GM21825 (cell line): ENCODE results near the gene SUDS3.
"Not testable (repeated sequence)": the region's sequence is repeated elsewhere in the genome, so short reads cannot be mapped to it uniquely, and the experiment has no call there.

Experiments used
- ATAC-seq: cut with Tn5 transposase; IDR thresholded peaks from one replicate; pipeline ENCODE4 v1.9.1; 2021; ENCODE audit warnings: mild to moderate bottlenecking, moderate library complexity; ENCODE audit not compliant: unreplicated experiment

Gene SUDS3

DNA sequence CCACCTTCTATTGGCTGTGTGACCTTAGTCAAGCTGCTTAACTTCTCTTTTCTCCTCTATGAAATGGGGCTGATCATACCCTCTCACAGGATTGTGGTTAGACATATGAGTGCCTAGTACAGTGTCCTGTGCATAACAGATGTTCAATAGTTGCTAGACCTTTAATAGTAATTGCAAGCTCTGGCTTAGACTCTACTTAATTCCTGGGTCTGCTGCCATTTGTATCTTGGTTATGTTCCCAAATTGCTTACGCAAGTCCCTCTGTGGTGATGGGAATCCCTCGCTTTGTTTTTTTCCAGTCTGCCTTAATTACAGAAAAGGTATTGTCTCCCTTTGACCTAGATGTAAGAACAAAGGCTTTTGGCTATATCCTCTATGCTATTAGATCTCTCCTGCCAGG is 15.1 kb downstream of the SUDS3 start:
- no peak for ATAC-seq

DNA sequence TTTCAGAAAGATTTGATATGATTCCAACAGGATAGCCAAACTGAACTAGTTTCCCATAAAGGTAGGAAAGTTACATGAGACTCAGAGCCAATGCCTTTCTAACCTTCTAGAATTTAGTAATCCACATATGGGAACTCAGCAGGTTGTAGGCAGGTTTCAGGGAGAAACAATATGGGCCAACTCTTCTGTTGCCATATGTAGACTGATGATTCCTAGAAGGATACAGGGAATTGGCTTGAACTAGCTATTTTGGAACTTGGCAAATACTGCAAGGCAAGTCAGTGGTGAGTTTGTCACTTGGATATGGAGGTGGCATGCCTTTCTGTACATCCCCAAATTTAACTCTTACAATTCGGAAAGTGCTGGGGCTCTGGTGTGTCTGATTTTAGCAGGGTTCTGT is 15.5 kb downstream of the SUDS3 start:
- no peak for ATAC-seq

DNA sequence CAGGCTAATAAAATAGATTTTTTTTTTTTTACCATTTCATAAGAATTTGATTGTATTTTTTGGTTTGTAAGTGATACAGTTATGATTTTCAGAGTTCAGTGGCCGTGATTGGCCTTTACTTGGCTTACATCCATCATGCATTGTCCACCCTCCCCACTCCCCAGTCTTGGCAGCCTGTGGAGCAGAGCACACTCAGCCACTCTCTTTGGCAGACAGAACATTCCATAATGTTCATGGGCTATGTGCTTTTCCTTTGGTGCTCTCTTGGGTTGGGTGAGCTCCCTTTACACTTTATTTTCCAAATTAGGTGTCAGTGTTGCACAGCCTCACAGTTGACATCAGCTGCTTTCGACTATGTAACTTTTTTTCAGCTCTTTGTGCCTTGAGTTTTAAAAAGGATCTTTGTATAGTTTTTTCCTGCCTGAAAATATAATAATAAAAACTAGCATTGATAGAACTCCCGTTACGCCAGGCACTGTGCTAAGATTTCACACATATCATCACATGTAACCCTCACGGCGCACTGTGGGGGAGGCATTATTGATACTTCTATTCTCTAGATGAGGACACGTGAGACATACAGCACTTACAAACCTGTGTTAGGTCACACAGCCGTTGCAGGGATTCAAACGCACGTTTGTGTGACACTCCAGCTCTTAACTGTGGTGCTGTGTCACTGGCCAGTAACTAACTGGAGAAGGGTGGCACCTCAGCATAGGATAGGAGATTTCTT is 21.5 kb downstream of the SUDS3 start:
- ATAC-seq, result no peak

DNA sequence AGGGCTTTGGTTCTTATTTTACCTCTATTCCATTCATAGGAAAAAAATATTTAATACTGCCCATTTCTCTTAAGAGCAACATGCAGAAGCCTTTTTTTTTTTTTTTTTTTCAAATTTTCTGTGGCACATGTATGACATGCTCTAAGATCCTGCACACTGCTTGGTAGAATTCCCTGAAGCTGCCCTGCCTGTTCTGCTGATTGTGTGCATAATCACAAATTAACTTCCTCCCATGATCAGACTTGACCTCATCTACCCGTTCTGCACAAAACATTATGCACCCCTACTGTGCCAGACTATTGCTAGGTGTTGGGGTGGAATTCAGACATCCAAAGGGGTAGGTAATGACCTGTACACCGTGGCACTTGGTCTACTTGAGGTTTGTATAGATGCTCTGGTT is 22.2 kb downstream of the SUDS3 start:
- ATAC-seq, result no peak

DNA sequence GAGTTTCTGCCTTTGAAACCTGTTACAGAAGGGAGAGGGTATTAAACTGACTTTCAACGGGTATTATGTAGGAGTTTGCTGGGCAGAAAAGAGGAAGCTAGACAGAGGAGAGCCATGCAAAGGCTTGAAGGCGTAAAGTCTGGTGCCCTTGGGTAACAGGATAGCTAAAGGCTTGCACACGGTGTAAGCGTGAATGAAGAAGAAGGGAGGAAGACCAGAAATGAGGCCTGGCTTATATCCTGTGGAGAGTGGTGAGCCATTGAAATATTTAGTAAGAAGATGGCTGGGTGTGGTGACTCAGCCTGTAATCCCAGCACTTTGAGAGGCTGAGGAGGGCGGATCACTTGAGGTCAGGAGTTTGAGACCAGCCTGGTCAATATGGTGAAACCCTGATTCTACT is 22.6 kb downstream of the SUDS3 start:
- no peak for ATAC-seq

DNA sequence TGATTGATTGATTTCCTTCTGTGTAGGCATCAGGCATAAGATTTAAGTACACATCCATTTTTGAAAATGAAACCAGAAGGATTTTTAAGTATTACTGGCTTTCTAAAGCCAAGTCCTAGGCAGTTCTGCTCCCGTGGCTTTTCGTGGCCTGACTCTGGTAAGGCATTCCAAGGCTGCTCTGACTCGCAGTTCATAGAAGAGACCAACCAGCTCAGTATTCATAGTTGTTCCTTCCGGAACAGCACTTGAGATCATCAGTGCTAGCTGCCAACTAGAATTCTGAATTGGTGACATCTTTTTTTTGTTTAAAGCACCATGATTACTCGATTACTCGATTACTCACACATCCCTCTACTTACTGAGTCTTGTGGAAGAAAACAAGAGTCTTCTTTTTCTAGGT is 25.9 kb downstream of the SUDS3 start:
- ATAC-seq, result no peak

DNA sequence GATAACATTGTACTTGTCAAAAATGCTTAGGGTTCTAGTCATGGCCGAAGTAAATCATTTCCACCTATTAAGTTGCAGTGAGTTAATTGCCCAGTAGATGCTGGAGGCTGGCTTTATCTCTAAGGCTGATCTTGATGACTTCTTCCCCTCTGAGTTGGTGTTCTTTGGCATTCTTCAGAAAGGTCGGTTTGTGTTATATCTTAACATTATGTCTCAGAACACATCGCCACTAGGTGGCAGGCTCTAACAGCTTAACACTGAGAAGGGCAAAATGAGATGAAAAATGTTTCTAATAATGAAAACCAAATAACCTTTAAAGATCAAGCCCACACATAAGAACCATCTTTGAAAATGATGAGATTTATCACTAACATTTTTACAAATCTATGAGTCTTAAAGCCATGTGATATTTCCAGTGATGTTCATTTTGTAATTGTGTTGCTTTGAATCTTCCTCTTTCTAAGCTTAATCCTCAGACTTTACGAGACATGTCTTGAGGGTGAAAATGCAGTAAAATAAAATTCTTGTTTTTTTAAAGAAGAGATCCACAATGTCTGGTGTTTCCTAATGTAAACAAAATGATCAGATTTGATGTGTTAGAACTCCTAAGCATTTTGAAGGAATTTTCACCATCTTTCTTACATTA is 28.6 kb downstream of the SUDS3 start:
- ATAC-seq, result no peak

DNA sequence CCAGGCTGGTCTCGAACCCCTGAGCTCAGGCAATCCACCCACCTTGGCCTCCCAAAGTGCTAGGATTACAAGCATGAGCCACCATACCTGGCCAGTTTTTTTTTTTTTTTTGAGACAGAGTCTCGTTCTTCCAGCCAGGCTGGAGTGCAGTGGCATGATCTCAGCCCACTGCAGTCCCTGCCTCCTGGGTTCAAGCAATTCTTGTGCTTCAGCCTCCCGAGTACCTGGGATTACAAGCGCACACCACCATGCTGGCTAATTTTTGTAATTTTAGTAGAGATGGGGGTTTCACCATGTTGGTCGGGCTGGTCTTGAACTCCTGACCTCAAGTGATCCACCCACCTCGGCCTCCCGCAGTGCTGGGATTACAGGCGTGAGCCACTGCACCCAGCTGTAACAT is 31.9 kb downstream of the SUDS3 start:
- not testable (repeated sequence) for ATAC-seq

DNA sequence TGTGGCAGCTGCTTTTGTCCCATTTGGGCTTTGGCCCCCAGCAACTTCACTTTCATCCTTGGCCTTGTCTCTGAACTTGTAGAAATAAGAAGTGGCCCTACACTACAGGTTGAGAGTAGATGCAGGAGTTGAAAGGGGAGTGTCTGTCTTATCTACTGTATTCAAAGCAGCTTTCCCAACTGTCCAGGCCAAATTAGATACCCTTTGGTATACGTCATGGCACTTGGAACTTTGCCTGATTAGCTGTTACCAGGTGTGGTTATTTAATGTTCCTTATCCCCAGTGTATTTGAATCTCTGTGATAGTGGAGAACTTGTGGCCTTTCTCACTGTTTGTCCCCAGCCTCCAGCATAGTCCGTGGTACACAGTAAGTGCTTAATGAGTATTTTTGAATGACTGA is 33.5 kb downstream of the SUDS3 start:
- ATAC-seq, result no peak

DNA sequence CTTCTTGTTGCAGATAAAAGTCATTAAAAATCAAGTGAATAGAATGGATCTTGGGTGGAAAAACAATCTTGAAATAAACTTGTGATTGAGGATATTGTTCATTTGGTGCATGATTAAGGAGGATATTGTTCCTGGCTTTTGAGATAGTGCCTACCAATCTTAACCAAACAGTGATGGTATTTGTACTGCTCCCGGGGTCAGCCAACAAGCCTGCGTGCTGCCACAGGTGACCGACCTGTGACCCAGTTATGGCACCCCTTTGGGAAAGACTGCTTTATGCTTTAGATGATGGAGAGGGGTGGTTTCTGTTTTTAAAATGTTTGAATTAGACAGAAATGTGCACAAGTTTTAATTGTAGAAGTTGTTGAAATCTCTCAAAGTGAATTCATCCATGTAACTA is 41.6 kb downstream of the SUDS3 start:
- no peak for ATAC-seq

DNA sequence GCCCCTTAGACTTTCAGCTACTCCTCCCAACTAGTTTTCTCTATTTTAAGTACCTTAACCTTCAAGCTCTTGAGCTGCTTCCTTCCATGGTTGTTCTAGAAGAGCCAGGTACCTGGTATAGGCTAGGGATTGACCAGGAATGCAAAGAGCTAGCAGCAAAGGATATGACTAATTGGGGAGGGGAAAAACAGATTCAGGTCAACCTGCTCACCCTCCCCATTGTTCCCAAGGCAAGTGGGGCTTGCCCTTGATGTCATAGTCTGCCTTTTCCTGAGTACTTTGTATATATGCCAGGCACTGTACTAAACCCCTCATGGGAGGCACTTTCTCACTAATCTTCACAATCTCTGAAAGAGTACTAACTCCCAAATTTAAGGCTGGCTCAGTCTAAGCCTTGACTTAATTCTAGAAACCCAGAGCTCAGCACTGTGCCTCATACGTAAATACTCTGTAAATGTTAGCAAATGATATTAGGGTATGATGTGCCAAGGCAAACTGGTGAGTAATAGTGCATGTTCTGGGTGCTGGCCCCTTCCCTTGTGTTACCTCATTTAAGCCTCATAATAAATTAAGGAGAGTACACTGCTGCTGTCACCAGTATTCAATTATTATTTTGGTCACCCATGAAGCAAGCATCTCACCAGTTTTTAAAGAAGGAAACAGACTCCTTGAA is 42.2 kb downstream of the SUDS3 start:
- ATAC-seq, result no peak

DNA sequence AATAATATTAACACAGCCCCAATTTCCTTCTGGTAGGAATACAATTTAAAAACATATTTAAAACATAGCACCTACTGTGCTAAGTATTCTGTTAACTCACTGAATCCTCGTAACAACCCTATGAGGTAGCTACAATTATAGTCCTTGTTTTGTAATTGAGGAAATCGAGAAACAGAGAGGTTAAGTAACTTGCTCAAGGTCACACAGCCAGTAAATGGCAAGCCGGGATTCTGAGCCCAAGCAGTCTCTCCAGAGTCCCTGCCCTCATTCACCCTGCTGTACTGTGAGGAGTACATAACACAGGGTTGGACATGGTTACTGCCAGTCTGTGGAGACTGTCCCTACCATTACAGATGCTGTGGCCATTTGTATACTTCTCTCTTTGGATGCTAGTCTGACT is 44.3 kb downstream of the SUDS3 start:
- ATAC-seq, result no peak

DNA sequence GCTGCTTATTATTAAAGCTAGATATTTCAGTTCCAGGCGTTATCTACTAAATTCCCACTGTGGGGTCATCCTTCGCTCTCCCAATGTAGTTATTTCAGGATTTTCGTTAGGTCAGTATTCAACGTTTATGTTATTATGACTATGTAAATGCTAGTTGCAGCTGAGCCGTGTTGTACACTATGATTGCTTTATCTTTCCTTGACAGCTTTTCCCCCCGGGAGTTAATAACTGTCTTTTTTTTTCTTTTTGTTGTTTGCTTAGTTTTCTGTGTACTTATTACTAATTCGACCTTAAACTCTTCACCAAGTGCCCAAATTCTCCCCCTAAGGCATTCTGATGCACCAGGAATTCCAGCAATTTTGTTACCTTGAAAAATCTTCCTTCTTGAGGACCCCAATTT is 48.5 kb downstream of the SUDS3 start:
- ATAC-seq, result no peak

DNA sequence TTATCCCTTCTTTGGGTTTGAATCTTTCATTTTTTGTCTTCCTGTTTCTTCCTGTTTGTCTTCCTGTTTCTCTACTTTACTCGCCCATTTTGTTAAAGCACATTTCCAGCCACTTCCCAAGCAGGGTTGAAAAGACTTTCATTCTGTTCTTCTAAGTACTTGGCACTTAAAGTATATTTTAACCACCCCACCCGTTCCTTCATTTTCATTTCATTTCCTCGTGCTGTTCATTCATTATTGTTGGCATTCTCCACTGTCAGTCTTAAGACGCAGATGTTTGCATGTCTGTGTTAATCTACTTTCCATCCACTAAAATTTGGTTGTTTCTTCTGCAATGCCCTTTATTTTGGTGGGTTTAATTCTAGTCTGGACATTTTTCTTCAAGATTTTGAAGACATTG is 49.0 kb downstream of the SUDS3 start:
- ATAC-seq, result no peak

DNA sequence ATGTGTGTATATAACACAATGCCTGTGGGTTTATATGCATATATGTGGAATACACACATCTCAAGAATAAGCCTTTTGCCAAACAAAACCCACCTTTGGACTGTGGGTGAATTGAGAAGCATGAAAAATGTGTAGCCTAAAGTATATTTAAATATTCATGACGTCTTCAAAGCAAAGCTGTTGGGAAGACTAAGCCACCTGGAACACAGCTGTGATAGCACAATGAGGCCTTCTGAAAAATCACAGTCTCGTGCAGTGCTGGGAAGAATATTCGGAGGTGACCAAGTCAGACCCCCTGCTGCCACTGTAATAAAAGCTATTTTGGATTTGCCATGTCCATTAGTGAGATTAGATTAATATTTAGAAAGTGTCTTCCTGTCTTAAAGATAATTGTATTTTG is 51.5 kb downstream of the SUDS3 start:
- ATAC-seq, result no peak

DNA sequence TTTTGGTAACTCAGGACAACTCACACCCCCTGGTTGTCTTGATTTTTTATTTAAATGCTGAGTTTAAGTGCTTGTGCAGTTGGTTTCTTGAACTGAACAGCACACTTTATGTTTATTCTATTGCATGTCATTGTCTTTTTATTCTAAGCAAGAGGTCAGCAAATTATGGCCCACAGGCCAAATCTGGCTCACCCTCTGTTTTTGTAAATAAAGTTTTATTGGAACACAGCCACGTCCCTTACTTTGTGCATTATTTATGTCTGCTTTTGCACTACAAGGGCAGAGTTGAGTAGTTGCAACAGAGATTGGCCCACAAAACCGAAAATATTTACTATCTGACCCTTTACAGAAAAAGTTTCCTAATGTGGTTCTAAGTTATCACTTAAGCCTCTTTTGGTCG is 52.3 kb downstream of the SUDS3 start:
- no peak for ATAC-seq

DNA sequence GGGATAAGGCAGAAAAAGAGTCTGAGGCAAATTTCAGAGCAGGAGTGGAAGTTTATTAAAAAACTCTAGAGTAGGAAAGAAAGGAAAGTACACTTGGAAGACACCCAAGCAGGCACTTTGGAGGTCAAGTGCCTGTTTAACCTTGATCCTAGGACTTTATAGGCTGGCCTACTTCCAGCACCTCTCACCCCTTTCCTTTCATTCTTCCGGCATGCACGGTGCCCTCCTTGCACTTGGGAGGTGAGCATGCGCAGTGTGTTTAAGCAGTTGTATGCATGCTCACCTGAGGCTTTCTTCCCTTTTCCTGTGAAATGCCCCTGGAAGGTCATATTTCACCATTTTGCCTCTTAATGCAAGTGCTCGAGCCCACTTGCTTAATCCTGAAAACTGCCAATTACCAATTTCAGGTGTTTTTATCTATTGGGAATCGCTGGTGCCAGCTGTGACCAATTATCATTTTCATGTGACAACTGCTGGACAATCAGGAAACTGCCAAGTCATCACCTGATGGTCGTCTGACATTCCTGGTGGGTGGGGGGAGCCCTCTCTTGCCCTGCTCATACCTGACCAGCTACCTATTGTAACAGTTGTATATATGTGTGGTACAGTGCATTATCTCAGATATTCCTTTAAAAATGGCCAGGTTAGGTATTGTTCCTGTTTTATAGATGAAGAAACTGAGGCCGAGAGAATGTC is 53.5 kb downstream of the SUDS3 start:
- no peak for ATAC-seq

DNA sequence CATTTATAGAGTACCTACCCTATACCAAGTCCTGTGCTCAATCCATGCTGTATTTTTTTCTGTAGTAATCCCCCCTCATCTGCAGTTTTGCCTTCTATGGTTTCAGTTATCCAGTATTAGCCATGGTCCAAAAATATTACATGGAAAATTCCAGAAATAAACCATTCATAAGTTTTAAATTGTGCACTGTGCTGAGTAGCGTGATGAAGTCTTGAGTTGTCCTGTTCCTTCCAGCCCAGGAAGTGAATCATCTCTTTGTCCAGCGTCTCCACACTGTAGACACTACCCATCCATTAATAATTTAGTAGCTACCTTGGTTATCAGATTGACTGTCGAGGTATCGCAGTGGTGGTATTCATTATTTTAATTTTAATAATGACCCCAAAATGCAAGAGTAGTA is 54.2 kb downstream of the SUDS3 start:
- ATAC-seq, result no peak

DNA sequence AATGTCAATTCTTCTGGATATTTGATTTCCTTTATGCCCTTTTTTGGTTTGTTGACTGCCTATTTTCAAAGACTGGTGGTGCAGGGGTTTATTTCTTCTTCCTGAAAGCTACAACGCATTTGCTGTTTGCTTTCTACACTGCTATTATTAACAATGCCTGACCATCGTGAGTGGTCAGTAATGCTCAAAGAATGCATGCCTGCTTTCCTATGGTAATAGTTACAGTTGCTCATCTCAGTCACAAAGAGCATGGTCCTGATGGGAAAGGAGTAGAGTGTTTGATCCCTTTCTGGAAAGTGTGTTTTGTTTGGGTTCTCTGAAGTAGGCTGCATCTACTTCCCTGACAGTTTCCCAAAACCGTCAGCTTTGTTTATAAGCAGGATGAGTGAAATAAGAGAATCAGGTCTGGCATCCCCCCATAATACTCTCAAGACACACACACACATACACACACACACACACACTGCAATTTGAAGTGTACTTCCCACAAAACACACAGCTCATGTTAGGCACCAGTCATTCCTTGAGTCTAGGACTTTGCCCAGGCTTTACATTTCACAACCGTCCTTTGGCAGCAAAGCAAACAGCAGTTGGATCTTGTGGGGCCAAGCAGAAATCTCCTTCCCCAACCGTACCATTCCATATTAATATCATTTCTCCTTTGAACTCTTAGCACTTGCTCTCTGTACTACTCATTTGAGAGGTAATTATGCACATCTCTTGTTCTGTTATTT is 56.6 kb downstream of the SUDS3 start:
- ATAC-seq, result no peak

DNA sequence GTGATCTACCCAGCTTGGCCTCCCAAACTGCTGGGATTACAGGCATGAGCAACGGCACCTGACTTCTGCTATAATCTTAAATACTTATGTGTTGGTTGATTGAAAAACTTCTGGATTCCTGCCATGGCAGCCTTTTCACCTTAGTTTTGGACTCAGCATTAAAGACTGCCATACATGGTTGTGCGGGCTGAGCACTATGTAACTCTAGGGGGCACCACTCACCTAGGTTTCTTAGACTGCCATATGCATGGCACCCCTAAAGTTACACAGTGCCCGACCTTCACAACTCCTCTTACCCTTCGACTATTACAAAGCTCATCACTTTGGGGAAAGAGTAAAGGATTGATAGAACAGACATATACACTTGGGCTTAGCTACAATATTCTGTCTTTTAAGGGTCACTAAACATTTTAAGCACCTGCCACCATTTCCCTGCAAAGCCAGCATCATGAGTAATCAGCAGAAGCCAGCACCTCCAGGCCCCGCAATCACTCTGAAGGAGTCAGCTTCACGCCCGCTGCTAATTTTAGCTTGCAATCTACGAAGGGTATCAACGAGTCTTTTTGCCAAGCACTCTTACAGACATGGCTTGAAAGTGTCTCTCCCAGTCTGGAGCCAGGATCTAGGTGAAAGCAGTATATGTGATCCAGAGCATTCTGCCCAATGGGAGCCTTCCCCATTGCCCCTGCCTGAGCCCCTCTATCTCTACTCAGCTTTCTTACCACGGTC is 59.8 kb downstream of the SUDS3 start:
- ATAC-seq, result no peak
